ENCODE data around the gene PEX11G. TPM values are rescaled to one million over a fixed set of nuclear protein-coding genes. Genes with fewer than 3 reads are reported as not detected.

Gene PEX11G
- polyA plus RNA-seq, 1 donor from 2014 or later, result 1.3 TPM

DNA sequence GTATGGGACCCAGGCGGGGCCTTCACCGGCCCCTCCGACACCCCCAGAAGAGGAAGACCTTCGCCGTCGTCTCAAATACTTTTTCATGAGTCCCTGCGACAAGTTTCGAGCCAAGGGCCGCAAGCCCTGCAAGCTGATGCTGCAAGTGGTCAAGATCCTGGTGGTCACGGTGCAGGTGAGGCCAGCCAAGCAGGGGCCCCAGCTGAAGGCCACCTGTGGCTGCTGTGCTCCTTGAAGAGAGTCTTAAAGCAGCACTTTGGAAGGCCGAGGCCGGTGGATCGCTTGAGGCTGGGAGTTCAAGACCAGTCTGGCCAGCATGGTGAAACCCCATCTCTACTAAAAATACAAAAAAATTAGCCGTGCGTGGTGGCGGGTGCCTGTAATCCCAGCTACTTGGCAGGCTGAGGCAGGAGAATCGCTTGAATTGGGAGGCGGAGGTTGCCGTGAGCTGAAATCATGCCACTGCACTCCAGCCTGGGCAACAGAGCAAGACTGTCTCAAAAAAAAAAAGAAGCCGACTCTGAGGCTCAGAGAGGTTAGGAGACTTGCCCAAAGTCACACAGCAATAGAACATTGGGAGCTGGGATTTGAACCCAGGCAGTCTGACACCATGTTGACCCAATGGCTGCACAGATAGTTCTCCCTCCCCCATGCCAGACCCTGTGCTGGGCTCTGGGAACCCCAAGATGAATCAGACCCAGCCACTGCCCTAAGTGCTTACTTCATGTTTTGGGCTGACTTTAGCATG is 36.3 kb upstream of the PEX11G start:
- no peak overlapping the region for H3K4me3 ChIP-seq (ENCODE audit: low read length)
- no peaks in the 10 kb centered on the region for H3K9me2 ChIP-seq (ENCODE audit: insufficient read depth, low read length)
- H3K27me3 ChIP-seq (ENCODE audit: insufficient read depth, low read depth, low read length), result no peaks in the 10 kb centered on the region
- H3K9ac ChIP-seq (ENCODE audit: low read length), result no peak overlapping the region
- H3K27ac ChIP-seq (ENCODE audit: low read length), result no peak overlapping the region
- H3K4me2 ChIP-seq (ENCODE audit: low read length), result no peak overlapping the region
- no peaks in the 10 kb centered on the region for H3K36me3 ChIP-seq (ENCODE audit: insufficient read depth, low read length)
- H3K9me3 ChIP-seq (ENCODE audit: low read length), result no peaks in the 10 kb centered on the region
- H3K79me2 ChIP-seq (replicated peaks; ENCODE audit: insufficient read depth, low read length), result no peaks in the 10 kb centered on the region
- TF ChIP-seq POLR2AphosphoS5 (IDR thresholded peaks at IDR 0.05) (no peak), TAF1 (IDR thresholded peaks at IDR 0.05; ENCODE audit: low read depth) (no peak)
- no peaks in the 10 kb centered on the region for H3F3A ChIP-seq (ENCODE audit: insufficient read depth, low read length, poor library complexity, severe bottlenecking)
- H4K20me1 ChIP-seq (ENCODE audit: insufficient read depth), result no peaks in the 10 kb centered on the region
- H2AFZ ChIP-seq (ENCODE audit: low read depth, low read length), result no peak overlapping the region

- Histone ChIP-seq H3K36me3 (ENCODE audit: insufficient read depth, low read length) (no peaks in the 10 kb centered on the region), H3K9me2 (ENCODE audit: insufficient read depth, low read length) (no peaks in the 10 kb centered on the region), H3K9ac (ENCODE audit: low read length) (no peak overlapping the region), H3K9me3 (ENCODE audit: low read length) (no peaks in the 10 kb centered on the region), H3K27ac (ENCODE audit: low read length) (no peak overlapping the region), H4K20me1 (ENCODE audit: insufficient read depth) (no peaks in the 10 kb centered on the region), H3K4me2 (ENCODE audit: low read length) (no peak overlapping the region), H2AFZ (ENCODE audit: low read depth, low read length) (no peak overlapping the region), H3K79me2 (replicated peaks; ENCODE audit: insufficient read depth, low read length) (no peaks in the 10 kb centered on the region), H3K4me3 (ENCODE audit: low read length) (no peak overlapping the region), H3K27me3 (ENCODE audit: insufficient read depth, low read depth, low read length) (no peaks in the 10 kb centered on the region), H3F3A (ENCODE audit: insufficient read depth, low read length, poor library complexity, severe bottlenecking) (no peaks in the 10 kb centered on the region)
- TF ChIP-seq EP300 (conservative IDR thresholded peaks at IDR 0.05; ENCODE audit: poor library complexity, severe bottlenecking), result no peak
- TF ChIP-seq, protein P1, sequence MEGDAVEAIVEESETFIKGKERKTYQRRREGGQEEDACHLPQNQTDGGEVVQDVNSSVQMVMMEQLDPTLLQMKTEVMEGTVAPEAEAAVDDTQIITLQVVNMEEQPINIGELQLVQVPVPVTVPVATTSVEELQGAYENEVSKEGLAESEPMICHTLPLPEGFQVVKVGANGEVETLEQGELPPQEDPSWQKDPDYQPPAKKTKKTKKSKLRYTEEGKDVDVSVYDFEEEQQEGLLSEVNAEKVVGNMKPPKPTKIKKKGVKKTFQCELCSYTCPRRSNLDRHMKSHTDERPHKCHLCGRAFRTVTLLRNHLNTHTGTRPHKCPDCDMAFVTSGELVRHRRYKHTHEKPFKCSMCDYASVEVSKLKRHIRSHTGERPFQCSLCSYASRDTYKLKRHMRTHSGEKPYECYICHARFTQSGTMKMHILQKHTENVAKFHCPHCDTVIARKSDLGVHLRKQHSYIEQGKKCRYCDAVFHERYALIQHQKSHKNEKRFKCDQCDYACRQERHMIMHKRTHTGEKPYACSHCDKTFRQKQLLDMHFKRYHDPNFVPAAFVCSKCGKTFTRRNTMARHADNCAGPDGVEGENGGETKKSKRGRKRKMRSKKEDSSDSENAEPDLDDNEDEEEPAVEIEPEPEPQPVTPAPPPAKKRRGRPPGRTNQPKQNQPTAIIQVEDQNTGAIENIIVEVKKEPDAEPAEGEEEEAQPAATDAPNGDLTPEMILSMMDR (IDR thresholded peaks at IDR 0.05; ENCODE audit: poor library complexity, severe bottlenecking), result no peak
- no peak for TF ChIP-seq REST (IDR thresholded peaks at IDR 0.05; ENCODE audit: borderline replicate concordance)
- no peak for TF ChIP-seq POLR2AphosphoS5 (IDR thresholded peaks at IDR 0.05)
- TF ChIP-seq RAD21 (conservative IDR thresholded peaks at IDR 0.05), result no peak
- no peak for TF ChIP-seq TAF1 (IDR thresholded peaks at IDR 0.05; ENCODE audit: low read depth)
- TF ChIP-seq MXI1 (conservative IDR thresholded peaks at IDR 0.05; ENCODE audit: poor library complexity, severe bottlenecking), result no peak
- no peak for TF ChIP-seq EZH2 (IDR thresholded peaks at IDR 0.05; ENCODE audit: borderline replicate concordance, insufficient read depth, low read length, poor library complexity, severe bottlenecking)
- TF ChIP-seq SMC3 (conservative IDR thresholded peaks at IDR 0.05; ENCODE audit: poor library complexity), result no peak
These were observed 35.7 kb upstream of the PEX11G start for GRCh38 chr19:7524523-7524922.
